ENCODE data around the gene CAMK2G. TPM values are rescaled to one million over a fixed set of nuclear protein-coding genes. Genes with fewer than 3 reads are reported as not detected.
A peak's percentile ranks its signal among the peaks of the same experiment; 100 is the strongest.

CAMK2G gene
- total and polyA plus RNA-seq, 2 experiments from 2014 or later: 30.6 to 34.1 TPM

DNA sequence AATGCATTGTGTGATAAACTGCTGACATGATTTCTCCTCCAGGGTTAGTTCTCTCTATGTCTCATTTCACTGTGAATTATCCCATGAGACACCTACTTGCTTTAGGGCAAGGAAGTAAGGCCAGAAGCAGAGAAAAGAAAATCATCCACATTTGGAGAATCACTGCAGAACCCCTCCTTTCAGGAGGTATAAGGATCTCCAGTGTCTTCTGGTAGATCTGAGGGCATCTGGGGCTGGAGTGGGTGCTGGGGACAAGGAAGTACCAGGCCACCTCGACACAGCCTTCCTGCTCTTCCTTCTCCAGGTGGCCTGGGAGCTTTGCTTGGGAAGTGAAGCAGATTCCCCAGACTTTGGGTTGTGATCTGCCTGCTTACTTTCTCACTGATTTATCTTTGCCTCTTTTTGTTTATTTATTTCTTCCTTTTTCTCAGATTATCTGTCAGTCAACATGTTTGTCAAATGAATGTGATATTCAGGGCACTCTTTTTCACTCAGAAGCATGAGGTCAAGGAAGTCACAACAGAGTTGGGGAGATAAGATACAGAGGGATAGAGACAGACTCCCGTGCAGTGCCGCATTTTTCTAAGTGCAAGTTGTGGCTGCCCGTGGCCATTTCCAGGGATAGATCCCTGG, 12.4 kb upstream of the CAMK2G start:
- Mint-ChIP-seq H3K36me3 (ENCODE audit: low read depth) (no peaks in the 10 kb centered on the region), H3K9me3 (no peaks in the 10 kb centered on the region), H3K27ac (no peak overlapping the region), H3K4me3 (no peak overlapping the region; the same call in 2 of the 3 replicates), H3K4me1 (peaks cover 12% of the 10 kb centered on the region), H3K27me3 (ENCODE audit: insufficient read depth, low read depth, poor library complexity) (peaks cover 2% of the 10 kb centered on the region)
- H3K9me2 ChIP-seq (ENCODE audit: insufficient read depth): no peaks in the 10 kb centered on the region
- DNase-seq (ENCODE audit: low spot score) (no peak), ATAC-seq (peak; percentile 20)
- H3K36me3 ChIP-seq (ENCODE audit: insufficient read depth): no peaks in the 10 kb centered on the region
- H3K4me3 ChIP-seq: no peak overlapping the region
- H3K27me3 ChIP-seq (ENCODE audit: insufficient read depth): no peaks in the 10 kb centered on the region
- H3K27ac ChIP-seq (ENCODE audit: low read depth): no peak overlapping the region
- TF ChIP-seq, protein P1, sequence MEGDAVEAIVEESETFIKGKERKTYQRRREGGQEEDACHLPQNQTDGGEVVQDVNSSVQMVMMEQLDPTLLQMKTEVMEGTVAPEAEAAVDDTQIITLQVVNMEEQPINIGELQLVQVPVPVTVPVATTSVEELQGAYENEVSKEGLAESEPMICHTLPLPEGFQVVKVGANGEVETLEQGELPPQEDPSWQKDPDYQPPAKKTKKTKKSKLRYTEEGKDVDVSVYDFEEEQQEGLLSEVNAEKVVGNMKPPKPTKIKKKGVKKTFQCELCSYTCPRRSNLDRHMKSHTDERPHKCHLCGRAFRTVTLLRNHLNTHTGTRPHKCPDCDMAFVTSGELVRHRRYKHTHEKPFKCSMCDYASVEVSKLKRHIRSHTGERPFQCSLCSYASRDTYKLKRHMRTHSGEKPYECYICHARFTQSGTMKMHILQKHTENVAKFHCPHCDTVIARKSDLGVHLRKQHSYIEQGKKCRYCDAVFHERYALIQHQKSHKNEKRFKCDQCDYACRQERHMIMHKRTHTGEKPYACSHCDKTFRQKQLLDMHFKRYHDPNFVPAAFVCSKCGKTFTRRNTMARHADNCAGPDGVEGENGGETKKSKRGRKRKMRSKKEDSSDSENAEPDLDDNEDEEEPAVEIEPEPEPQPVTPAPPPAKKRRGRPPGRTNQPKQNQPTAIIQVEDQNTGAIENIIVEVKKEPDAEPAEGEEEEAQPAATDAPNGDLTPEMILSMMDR (conservative IDR thresholded peaks at IDR 0.05; ENCODE audit: low read depth in 2 of 2): no peak
- TF ChIP-seq EZH2 (IDR thresholded peaks at IDR 0.05; ENCODE audit: low read depth, unreplicated experiment) (no peak), POLR2AphosphoS5 (IDR thresholded peaks at IDR 0.05; ENCODE audit: low read depth) (no peak), JUNB (IDR thresholded peaks at IDR 0.05; ENCODE audit: unreplicated experiment) (no peak), CREB1 (CRISPR knock-in tag; IDR thresholded peaks at IDR 0.05; ENCODE audit: low read depth) (no peak), ZNF114 (CRISPR knock-in tag; IDR thresholded peaks at IDR 0.05) (no peak), ZNF331 (CRISPR knock-in tag; IDR thresholded peaks at IDR 0.05; ENCODE audit: low read depth) (no peak), NANOG (IDR thresholded peaks at IDR 0.05; ENCODE audit: borderline replicate concordance) (no peak), EZH2phosphoT487 (IDR thresholded peaks at IDR 0.05; ENCODE audit: unreplicated experiment) (no peak)
- TF ChIP-seq, protein P2, sequence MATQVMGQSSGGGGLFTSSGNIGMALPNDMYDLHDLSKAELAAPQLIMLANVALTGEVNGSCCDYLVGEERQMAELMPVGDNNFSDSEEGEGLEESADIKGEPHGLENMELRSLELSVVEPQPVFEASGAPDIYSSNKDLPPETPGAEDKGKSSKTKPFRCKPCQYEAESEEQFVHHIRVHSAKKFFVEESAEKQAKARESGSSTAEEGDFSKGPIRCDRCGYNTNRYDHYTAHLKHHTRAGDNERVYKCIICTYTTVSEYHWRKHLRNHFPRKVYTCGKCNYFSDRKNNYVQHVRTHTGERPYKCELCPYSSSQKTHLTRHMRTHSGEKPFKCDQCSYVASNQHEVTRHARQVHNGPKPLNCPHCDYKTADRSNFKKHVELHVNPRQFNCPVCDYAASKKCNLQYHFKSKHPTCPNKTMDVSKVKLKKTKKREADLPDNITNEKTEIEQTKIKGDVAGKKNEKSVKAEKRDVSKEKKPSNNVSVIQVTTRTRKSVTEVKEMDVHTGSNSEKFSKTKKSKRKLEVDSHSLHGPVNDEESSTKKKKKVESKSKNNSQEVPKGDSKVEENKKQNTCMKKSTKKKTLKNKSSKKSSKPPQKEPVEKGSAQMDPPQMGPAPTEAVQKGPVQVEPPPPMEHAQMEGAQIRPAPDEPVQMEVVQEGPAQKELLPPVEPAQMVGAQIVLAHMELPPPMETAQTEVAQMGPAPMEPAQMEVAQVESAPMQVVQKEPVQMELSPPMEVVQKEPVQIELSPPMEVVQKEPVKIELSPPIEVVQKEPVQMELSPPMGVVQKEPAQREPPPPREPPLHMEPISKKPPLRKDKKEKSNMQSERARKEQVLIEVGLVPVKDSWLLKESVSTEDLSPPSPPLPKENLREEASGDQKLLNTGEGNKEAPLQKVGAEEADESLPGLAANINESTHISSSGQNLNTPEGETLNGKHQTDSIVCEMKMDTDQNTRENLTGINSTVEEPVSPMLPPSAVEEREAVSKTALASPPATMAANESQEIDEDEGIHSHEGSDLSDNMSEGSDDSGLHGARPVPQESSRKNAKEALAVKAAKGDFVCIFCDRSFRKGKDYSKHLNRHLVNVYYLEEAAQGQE (IDR thresholded peaks at IDR 0.05; ENCODE audit: unreplicated experiment): no peak
- TF ChIP-seq, protein P3, sequence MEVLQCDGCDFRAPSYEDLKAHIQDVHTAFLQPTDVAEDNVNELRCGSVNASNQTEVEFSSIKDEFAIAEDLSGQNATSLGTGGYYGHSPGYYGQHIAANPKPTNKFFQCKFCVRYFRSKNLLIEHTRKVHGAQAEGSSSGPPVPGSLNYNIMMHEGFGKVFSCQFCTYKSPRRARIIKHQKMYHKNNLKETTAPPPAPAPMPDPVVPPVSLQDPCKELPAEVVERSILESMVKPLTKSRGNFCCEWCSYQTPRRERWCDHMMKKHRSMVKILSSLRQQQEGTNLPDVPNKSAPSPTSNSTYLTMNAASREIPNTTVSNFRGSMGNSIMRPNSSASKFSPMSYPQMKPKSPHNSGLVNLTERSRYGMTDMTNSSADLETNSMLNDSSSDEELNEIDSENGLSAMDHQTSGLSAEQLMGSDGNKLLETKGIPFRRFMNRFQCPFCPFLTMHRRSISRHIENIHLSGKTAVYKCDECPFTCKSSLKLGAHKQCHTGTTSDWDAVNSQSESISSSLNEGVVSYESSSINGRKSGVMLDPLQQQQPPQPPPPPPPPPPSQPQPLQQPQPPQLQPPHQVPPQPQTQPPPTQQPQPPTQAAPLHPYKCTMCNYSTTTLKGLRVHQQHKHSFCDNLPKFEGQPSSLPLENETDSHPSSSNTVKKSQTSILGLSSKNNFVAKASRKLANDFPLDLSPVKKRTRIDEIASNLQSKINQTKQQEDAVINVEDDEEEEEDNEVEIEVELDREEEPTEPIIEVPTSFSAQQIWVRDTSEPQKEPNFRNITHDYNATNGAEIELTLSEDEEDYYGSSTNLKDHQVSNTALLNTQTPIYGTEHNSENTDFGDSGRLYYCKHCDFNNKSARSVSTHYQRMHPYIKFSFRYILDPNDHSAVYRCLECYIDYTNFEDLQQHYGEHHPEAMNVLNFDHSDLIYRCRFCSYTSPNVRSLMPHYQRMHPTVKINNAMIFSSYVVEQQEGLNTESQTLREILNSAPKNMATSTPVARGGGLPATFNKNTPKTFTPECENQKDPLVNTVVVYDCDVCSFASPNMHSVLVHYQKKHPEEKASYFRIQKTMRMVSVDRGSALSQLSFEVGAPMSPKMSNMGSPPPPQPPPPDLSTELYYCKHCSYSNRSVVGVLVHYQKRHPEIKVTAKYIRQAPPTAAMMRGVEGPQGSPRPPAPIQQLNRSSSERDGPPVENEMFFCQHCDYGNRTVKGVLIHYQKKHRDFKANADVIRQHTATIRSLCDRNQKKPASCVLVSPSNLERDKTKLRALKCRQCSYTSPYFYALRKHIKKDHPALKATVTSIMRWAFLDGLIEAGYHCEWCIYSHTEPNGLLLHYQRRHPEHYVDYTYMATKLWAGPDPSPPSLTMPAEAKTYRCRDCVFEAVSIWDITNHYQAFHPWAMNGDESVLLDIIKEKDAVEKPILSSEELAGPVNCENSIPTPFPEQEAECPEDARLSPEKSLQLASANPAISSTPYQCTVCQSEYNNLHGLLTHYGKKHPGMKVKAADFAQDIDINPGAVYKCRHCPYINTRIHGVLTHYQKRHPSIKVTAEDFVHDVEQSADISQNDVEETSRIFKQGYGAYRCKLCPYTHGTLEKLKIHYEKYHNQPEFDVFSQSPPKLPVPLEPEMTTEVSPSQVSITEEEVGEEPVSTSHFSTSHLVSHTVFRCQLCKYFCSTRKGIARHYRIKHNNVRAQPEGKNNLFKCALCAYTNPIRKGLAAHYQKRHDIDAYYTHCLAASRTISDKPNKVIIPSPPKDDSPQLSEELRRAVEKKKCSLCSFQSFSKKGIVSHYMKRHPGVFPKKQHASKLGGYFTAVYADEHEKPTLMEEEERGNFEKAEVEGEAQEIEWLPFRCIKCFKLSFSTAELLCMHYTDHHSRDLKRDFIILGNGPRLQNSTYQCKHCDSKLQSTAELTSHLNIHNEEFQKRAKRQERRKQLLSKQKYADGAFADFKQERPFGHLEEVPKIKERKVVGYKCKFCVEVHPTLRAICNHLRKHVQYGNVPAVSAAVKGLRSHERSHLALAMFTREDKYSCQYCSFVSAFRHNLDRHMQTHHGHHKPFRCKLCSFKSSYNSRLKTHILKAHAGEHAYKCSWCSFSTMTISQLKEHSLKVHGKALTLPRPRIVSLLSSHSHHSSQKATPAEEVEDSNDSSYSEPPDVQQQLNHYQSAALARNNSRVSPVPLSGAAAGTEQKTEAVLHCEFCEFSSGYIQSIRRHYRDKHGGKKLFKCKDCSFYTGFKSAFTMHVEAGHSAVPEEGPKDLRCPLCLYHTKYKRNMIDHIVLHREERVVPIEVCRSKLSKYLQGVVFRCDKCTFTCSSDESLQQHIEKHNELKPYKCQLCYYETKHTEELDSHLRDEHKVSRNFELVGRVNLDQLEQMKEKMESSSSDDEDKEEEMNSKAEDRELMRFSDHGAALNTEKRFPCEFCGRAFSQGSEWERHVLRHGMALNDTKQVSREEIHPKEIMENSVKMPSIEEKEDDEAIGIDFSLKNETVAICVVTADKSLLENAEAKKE (CRISPR knock-in tag; IDR thresholded peaks at IDR 0.05): no peak
- TF ChIP-seq, protein P4, sequence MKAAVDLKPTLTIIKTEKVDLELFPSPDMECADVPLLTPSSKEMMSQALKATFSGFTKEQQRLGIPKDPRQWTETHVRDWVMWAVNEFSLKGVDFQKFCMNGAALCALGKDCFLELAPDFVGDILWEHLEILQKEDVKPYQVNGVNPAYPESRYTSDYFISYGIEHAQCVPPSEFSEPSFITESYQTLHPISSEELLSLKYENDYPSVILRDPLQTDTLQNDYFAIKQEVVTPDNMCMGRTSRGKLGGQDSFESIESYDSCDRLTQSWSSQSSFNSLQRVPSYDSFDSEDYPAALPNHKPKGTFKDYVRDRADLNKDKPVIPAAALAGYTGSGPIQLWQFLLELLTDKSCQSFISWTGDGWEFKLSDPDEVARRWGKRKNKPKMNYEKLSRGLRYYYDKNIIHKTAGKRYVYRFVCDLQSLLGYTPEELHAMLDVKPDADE (IDR thresholded peaks at IDR 0.05): no peak
- peaks cover 11% of the 10 kb centered on the region; the same call in 1 of the 2 replicates for H3K4me1 ChIP-seq (ENCODE audit: insufficient read depth)
- no peaks in the 10 kb centered on the region for H3K79me2 ChIP-seq (replicated peaks; ENCODE audit: insufficient read depth)
- no peak overlapping the region for H3K4me2 ChIP-seq
- H3F3A ChIP-seq (replicated peaks; ENCODE audit: low read depth): no peaks in the 10 kb centered on the region
- no peaks in the 10 kb centered on the region for H4K20me1 ChIP-seq (replicated peaks; ENCODE audit: insufficient read depth)
- H2AFZ ChIP-seq: peak overlapping the region; percentile 92

Data from GM23338 (cell line).